H9 (cell line): ENCODE measurements around the gene VAV3. TPM values are rescaled to one million over a fixed set of nuclear protein-coding genes. Genes with fewer than 3 reads are reported as not detected.

Source experiments
- DNase-seq: peaks from one replicate; pipeline ENCODE4 v3.0.0-alpha.2; 2017
- H2AFZ ChIP-seq: one replicate; pipeline ENCODE4 v1.6.1; 2013; ENCODE audit warnings: mild to moderate bottlenecking, low read length, control low read depth, moderate library complexity
- H2AK5ac ChIP-seq: 2 replicates; pipeline ENCODE4 v1.6.1; 2013; ENCODE audit warnings: low read length, control low read depth, mixed read lengths; ENCODE audit not compliant: insufficient read length
- H2BK120ac ChIP-seq: one replicate; pipeline ENCODE4 v1.6.1; 2013; ENCODE audit warnings: low read depth, mild to moderate bottlenecking, low read length, control low read depth, inconsistent platforms; ENCODE audit not compliant: poor library complexity, severe bottlenecking
- H2BK12ac ChIP-seq: 2 replicates; pipeline ENCODE4 v1.6.1; 2013; ENCODE audit warnings: low read length, control low read depth, mixed read lengths, low read depth; ENCODE audit not compliant: insufficient read length
- H2BK15ac ChIP-seq: 2 replicates; pipeline ENCODE4 v1.6.1; 2013; ENCODE audit warnings: low read depth, low read length, control low read depth
- H2BK20ac ChIP-seq: one replicate; pipeline ENCODE4 v1.6.1; 2013; ENCODE audit warnings: low read depth, mild to moderate bottlenecking, low read length, control low read depth, inconsistent platforms; ENCODE audit not compliant: poor library complexity, severe bottlenecking
- H2BK5ac ChIP-seq: 2 replicates; pipeline ENCODE4 v1.6.1; 2013; ENCODE audit warnings: low read length, control low read depth, mixed read lengths; ENCODE audit not compliant: insufficient read length
- H3K14ac ChIP-seq: 2 replicates; pipeline ENCODE4 v1.6.1; 2013; ENCODE audit warnings: low read length, control low read depth; ENCODE audit not compliant: insufficient read depth
- H3K18ac ChIP-seq: 2 replicates; pipeline ENCODE4 v1.6.1; 2013; ENCODE audit warnings: low read depth, mild to moderate bottlenecking, mixed read lengths, low read length, control low read depth; ENCODE audit not compliant: insufficient read length
- H3K23ac ChIP-seq: 2 replicates; pipeline ENCODE4 v1.6.1; 2013; ENCODE audit warnings: low read length, control low read depth, mixed read lengths, low read depth; ENCODE audit not compliant: insufficient read length
- H3K23me2 ChIP-seq: 2 replicates; pipeline ENCODE4 v1.6.1; 2013; ENCODE audit warnings: low read depth, mild to moderate bottlenecking, mixed read lengths, low read length, control low read depth; ENCODE audit not compliant: insufficient read length, poor library complexity, severe bottlenecking
- H3K27ac ChIP-seq: 2 replicates; pipeline ENCODE4 v1.5.1; 2013; ENCODE audit warnings: low read length, control low read depth, mixed read lengths, low read depth; ENCODE audit not compliant: insufficient read length
- H3K27me3 ChIP-seq: 2 replicates; pipeline ENCODE4 v1.6.1; 2013; ENCODE audit warnings: low read length, control low read depth, inconsistent platforms; ENCODE audit not compliant: insufficient read depth
- H3K4ac ChIP-seq: 2 replicates; pipeline ENCODE4 v1.6.1; 2013; ENCODE audit warnings: low read depth, mild to moderate bottlenecking, control low read depth, inconsistent platforms, low read length, moderate library complexity
- H3K4me1 ChIP-seq: 2 replicates; pipeline ENCODE4 v1.6.1; 2013; ENCODE audit warnings: low read length, control low read depth, inconsistent platforms; ENCODE audit not compliant: insufficient read depth
- H3K4me2 ChIP-seq: 2 replicates; pipeline ENCODE4 v1.6.1; 2013; ENCODE audit warnings: low read length, control low read depth, mixed read lengths; ENCODE audit not compliant: insufficient read length, insufficient read depth
- H3K56ac ChIP-seq: 2 replicates; pipeline ENCODE4 v1.6.1; 2013; ENCODE audit warnings: low read depth, mild to moderate bottlenecking, mixed read lengths, low read length, control low read depth; ENCODE audit not compliant: insufficient read length
- H3K79me1 ChIP-seq: 2 replicates; pipeline ENCODE4 v1.6.1; 2013; ENCODE audit warnings: low read depth, mild to moderate bottlenecking, moderate library complexity, low read length, control low read depth, inconsistent platforms; ENCODE audit not compliant: insufficient read depth, poor library complexity, severe bottlenecking
- H3K79me2 ChIP-seq: 2 replicates; pipeline ENCODE4 v1.6.1; 2013; ENCODE audit warnings: low read length, control low read depth, inconsistent platforms; ENCODE audit not compliant: insufficient read depth
- H3K9ac ChIP-seq: 2 replicates; pipeline ENCODE4 v1.6.1; 2013; ENCODE audit warnings: low read length, control low read depth, mixed read lengths; ENCODE audit not compliant: insufficient read length; ENCODE audit errors: extremely low read depth
- H3K9me3 ChIP-seq: one replicate; pipeline ENCODE4 v1.6.1; 2013; ENCODE audit warnings: low read depth, low read length, inconsistent platforms; ENCODE audit not compliant: control insufficient read depth
- H3T11ph ChIP-seq: one replicate; pipeline ENCODE4 v1.6.1; 2013; ENCODE audit warnings: mild to moderate bottlenecking, low read length, control low read depth, inconsistent platforms
- H4K20me1 ChIP-seq: one replicate; pipeline ENCODE4 v1.6.1; 2013; ENCODE audit not compliant: control insufficient read depth, insufficient read length, insufficient read depth
- H4K5ac ChIP-seq: 2 replicates; pipeline ENCODE4 v1.6.1; 2013; ENCODE audit warnings: low read depth, mild to moderate bottlenecking, mixed read lengths, low read length, control low read depth; ENCODE audit not compliant: insufficient read length
- H4K8ac ChIP-seq: replicated peaks from 2 replicates; pipeline ENCODE4 v1.6.1; 2013; ENCODE audit warnings: low read length, control low read depth, mixed read lengths, low read depth; ENCODE audit not compliant: insufficient read length
- H4K91ac ChIP-seq: 2 replicates; pipeline ENCODE4 v1.6.1; 2013; ENCODE audit warnings: low read depth, mild to moderate bottlenecking, moderate library complexity, mixed read lengths, low read length, control low read depth; ENCODE audit not compliant: insufficient read length
- H3K27ac Mint-ChIP-seq, 3 experiments: 2 replicates in 2 of 3; 3 replicates in 1 of 3; pipeline ENCODE4 v1.8.0; 2020 to 2021; ENCODE audit warnings: mixed read lengths in 3 of 3, mild to moderate bottlenecking in 1 of 3, moderate library complexity in 1 of 3
- H3K27me3 Mint-ChIP-seq: 2 replicates; pipeline ENCODE4 v1.8.0; 2021; ENCODE audit warnings: low read depth, mild to moderate bottlenecking, moderate library complexity, mixed read lengths
- H3K36me3 Mint-ChIP-seq, 3 experiments: 2 replicates in 2 of 3; 3 replicates in 1 of 3; pipeline ENCODE4 v1.8.0; 2020 to 2021; ENCODE audit warnings: low read depth in 3 of 3, mixed read lengths in 3 of 3; ENCODE audit not compliant: insufficient read depth in 1 of 3
- H3K4me1 Mint-ChIP-seq, 2 experiments: 2 replicates each; pipeline ENCODE4 v1.8.0; 2020; ENCODE audit warnings: mixed read lengths in 2 of 2
- H3K4me3 Mint-ChIP-seq, 2 experiments: 2 replicates in 1 of 2; 3 replicates in 1 of 2; pipeline ENCODE4 v1.8.0; 2020 to 2021; ENCODE audit warnings: mild to moderate bottlenecking in 2 of 2, mixed read lengths in 2 of 2, moderate library complexity in 1 of 2
- H3K9me3 Mint-ChIP-seq, 2 experiments: 2 replicates in 1 of 2; 3 replicates in 1 of 2; pipeline ENCODE4 v1.8.0; 2020; ENCODE audit warnings: mild to moderate bottlenecking in 2 of 2, mixed read lengths in 2 of 2, moderate library complexity in 1 of 2
- WGBS: extraction: QIAGEN DNeasy Blood & Tissue Kit; methylation state at CpG from one replicate; pipeline ENCODE4 v1.1.7; 2013; ENCODE audit warnings: missing lambda C conversion rate, low lambda C conversion rate, mixed read lengths; ENCODE audit not compliant: insufficient read length; ENCODE audit errors: extremely low coverage; 5-methylcytosine and 5-hydroxymethylcytosine counted together
- total RNA-seq: library from RNA; stranded (reverse); gene quantifications from 2 replicates; pipeline ENCODE4 v1.2.1, GENCODE V29; 2021
- TF ChIP-seq, protein P1 (sequence below): fragments of 200-600 bp; sonication (generic); conservative IDR thresholded peaks from 3 replicates; pipeline ENCODE4 v1.8.0; 2021; ENCODE audit warnings: antibody characterized with exemption, mild to moderate bottlenecking

VAV3 gene
- total RNA-seq, 1 experiment from 2014 or later, result 5.1 TPM

DNA sequence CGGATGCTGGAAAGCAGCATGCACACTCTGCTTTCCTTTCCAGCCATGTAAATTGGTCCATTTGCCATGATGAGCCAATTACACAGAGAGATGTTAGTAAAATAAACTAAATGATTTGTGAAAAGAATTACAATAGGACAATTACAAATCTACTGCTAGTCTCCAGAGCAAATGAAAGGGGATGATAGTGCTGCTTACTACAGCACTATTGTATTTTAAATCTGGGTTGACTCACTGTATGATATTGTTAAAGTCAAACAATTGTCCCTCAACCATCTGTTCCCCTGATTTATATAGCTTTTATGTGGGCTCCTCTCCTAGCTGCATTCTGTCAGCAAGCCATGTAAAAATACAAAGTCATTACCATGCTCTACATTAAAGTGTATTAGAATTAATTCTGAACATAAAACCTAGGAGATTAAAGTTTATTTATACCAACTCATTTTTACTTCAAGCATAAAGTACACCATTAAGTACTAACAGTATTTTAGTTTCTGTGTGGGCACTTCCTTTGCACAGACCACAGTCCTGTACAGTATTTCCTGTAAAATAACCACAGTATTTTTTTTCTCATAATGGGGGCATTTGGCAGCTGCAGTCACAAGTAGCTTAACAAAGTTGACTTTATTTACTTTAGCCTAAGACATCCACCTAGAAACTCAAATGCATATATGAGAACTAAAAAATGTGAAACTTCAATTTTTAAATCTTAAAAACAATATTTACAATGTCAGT lies 135.8 kb downstream of the VAV3 start:
- Histone ChIP-seq H3K14ac (no peak overlapping the region), H3K4ac (no peak overlapping the region), H3K56ac (no peak overlapping the region), H3K23ac (no peak overlapping the region), H3K79me2 (no peaks in the 10 kb centered on the region), H3T11ph (no peak overlapping the region), H2AK5ac (no peak overlapping the region), H3K4me1 (no peaks in the 10 kb centered on the region), H3K79me1 (no peaks in the 10 kb centered on the region), H4K8ac (no peak overlapping the region), H3K23me2 (no peaks in the 10 kb centered on the region), H2BK12ac (no peak overlapping the region), H2BK20ac (no peak overlapping the region), H4K20me1 (no peaks in the 10 kb centered on the region), H2BK120ac (no peak overlapping the region), H4K91ac (no peak overlapping the region), H3K27me3 (no peaks in the 10 kb centered on the region), H2BK15ac (no peak overlapping the region), H2AFZ (no peak overlapping the region), H2BK5ac (no peak overlapping the region), H3K9ac (no peak overlapping the region), H3K27ac (no peak overlapping the region), H4K5ac (no peak overlapping the region), H3K4me2 (no peak overlapping the region), H3K18ac (no peak overlapping the region), H3K9me3 (no peaks in the 10 kb centered on the region)
- no peaks in the 10 kb centered on the region for H3K36me3 Mint-ChIP-seq
- WGBS, result no CpG with 5 or more reads among the region's 1 CpG
- H3K9me3 Mint-ChIP-seq, result no peaks in the 10 kb centered on the region; a peak in 1 of 5 replicates
- DNase-seq, result no peak
- H3K4me3 Mint-ChIP-seq, result no peak overlapping the region
- H3K27me3 Mint-ChIP-seq, result no peaks in the 10 kb centered on the region
- H3K27ac Mint-ChIP-seq, result no peak overlapping the region
- TF ChIP-seq, protein P1, sequence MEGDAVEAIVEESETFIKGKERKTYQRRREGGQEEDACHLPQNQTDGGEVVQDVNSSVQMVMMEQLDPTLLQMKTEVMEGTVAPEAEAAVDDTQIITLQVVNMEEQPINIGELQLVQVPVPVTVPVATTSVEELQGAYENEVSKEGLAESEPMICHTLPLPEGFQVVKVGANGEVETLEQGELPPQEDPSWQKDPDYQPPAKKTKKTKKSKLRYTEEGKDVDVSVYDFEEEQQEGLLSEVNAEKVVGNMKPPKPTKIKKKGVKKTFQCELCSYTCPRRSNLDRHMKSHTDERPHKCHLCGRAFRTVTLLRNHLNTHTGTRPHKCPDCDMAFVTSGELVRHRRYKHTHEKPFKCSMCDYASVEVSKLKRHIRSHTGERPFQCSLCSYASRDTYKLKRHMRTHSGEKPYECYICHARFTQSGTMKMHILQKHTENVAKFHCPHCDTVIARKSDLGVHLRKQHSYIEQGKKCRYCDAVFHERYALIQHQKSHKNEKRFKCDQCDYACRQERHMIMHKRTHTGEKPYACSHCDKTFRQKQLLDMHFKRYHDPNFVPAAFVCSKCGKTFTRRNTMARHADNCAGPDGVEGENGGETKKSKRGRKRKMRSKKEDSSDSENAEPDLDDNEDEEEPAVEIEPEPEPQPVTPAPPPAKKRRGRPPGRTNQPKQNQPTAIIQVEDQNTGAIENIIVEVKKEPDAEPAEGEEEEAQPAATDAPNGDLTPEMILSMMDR, result no peak
- H3K4me1 Mint-ChIP-seq, result peaks cover 19 to 23% of the 10 kb centered on the region in 2 experiments
